Middle frontal gyrus (tissue), 1 donor: ENCODE data around the gene SBSN.

Experiments
- DNase-seq: peaks from one replicate; pipeline ENCODE4 v3.0.0-alpha.2; 2015; ENCODE audit warnings: low spot score; ENCODE audit errors: extremely low spot score

Gene SBSN

DNA sequence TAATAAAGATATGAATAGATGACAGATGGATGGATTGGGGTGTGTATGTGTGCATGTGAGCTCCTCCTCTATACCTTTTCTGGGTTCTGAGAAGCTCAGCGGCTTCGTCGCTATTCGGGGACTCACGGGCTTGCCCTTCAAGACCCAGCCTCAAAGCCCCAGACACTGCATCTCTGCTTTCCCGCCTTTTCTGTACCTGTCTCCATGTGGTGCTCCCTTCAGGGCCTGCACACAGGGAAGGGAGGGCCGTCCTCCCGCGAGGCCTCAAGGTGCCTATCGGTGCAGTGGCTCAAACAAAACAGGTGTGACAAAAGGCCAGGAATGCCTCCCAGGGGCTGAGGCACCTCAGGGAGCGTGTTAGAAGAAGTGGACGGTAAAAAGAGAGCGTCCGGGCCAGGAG is 54.0 kb downstream of the SBSN start:
- no peak for DNase-seq
